GM23248 (cell line): ENCODE measurements around the gene ENTPD3.

Source experiments
- EZH2 ChIP-seq: fragments of 200-600 bp; sonication (generic); IDR thresholded peaks from 2 replicates; pipeline ENCODE4 v1.6.1; 2018; ENCODE audit warnings: antibody characterized with exemption, mild to moderate bottlenecking; ENCODE audit not compliant: insufficient read depth, poor library complexity, severe bottlenecking
- EZH2phosphoT487 ChIP-seq: fragments of 200-600 bp; sonication (generic); IDR thresholded peaks from 2 replicates; pipeline ENCODE4 v1.6.1; 2018; ENCODE audit warnings: antibody characterized with exemption, moderate library complexity, mild to moderate bottlenecking, low read depth; ENCODE audit not compliant: insufficient read depth

GRCh38 chr3:40432793-40433192 lies 45.8 kb downstream of the ENTPD3 start:
- TF ChIP-seq EZH2 (no peak), EZH2phosphoT487 (no peak)
